Measurements from ENCODE around the gene ATP8B1. TPM values are rescaled to one million over a fixed set of nuclear protein-coding genes. Genes with fewer than 3 reads are reported as not detected.

The ATP8B1 gene
- total RNA-seq, 3 donors from 2014 or later, result 175 to 406 (median 316) TPM

DNA sequence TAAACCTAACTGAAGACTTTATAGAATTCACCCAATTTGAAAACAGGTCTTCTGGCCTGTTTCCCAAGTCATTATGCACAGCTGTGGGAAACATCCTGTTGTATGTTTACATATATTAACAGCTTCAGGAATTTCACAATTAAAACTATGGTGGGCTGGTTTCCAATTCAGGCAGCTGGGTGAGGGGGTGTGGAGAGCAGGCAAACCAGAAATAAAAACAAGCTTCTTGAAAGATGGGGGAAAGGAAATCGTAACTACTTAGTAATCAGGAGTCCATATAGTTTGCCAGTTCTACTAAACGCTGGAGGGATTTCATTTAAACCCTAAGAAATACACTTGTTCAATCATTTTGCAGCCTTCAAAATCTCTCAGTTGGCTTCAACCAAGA is 22.8 kb downstream of the ATP8B1 start:
- DNase-seq, result no peak
- Histone ChIP-seq H3K4me1 (ENCODE audit: low read depth) (peaks cover 34% of the 10 kb centered on the region), H3K4me3 (no peak overlapping the region), H3K36me3 (ENCODE audit: low read depth) (no peaks in the 10 kb centered on the region), H3K9me3 (no peaks in the 10 kb centered on the region)
- peak; percentile 8 for ATAC-seq
- TF ChIP-seq, protein P1, sequence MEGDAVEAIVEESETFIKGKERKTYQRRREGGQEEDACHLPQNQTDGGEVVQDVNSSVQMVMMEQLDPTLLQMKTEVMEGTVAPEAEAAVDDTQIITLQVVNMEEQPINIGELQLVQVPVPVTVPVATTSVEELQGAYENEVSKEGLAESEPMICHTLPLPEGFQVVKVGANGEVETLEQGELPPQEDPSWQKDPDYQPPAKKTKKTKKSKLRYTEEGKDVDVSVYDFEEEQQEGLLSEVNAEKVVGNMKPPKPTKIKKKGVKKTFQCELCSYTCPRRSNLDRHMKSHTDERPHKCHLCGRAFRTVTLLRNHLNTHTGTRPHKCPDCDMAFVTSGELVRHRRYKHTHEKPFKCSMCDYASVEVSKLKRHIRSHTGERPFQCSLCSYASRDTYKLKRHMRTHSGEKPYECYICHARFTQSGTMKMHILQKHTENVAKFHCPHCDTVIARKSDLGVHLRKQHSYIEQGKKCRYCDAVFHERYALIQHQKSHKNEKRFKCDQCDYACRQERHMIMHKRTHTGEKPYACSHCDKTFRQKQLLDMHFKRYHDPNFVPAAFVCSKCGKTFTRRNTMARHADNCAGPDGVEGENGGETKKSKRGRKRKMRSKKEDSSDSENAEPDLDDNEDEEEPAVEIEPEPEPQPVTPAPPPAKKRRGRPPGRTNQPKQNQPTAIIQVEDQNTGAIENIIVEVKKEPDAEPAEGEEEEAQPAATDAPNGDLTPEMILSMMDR (IDR thresholded peaks at IDR 0.05), result no peak
- intact Hi-C loops (cut with DNase I, micrococcal nuclease), result no loop called here

DNA sequence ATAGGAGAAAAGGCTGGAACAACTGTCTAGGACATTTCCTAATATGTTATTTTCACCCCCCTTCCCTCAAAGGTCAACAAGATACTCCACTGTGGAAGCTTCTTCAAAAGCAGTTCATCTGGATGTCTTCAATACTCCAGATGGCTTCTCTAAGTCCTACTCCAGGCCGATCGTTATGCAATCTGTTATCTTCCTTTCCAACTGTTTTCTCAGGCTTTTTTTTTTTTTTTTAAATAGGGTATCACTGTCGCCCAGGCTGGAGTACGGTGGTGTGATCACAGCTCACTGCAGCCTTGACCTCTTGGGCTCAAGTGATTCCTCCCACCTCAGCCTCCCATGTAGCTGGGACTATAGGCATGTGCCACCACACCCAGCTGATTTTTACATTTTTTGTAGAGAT is 26.3 kb downstream of the ATP8B1 start:
- Histone ChIP-seq H3K4me3 (no peak overlapping the region), H3K36me3 (ENCODE audit: low read depth) (no peaks in the 10 kb centered on the region), H3K4me1 (ENCODE audit: low read depth) (peaks cover 58% of the 10 kb centered on the region), H3K9me3 (no peaks in the 10 kb centered on the region)
- TF ChIP-seq, protein P1 (IDR thresholded peaks at IDR 0.05), result no peak
- intact Hi-C loops (cut with DNase I, micrococcal nuclease), result no loop called here
- DNase-seq, result no peak
- ATAC-seq, result no peak

DNA sequence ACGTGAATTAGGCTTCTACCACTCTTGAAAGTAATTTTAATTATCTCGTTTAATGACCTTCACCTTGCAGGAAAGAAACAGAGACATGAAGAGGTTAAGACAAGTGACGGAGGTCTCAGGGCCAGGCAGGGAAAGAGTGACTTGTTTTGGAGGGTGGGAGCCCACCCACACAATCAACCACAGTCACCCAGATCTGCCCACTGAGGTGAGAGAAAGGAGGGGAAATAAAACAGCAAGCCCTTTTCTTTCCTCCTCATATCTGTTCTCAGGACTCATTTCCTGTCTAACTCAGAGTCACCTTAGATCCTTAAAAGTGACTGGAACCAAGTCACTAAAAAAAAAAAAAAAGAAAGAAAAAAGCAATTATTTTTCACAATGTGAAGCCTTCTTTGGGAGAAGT is 26.8 kb downstream of the ATP8B1 start:
- DNase-seq (no peak), ATAC-seq (no peak)
- no peaks in the 10 kb centered on the region for H3K9me3 ChIP-seq
- H3K4me3 ChIP-seq, result no peak overlapping the region
- TF ChIP-seq, protein P1 (IDR thresholded peaks at IDR 0.05), result no peak
- no peaks in the 10 kb centered on the region for H3K36me3 ChIP-seq (ENCODE audit: low read depth)
- intact Hi-C loops (cut with DNase I, micrococcal nuclease), result no loop called here
- peaks cover 60% of the 10 kb centered on the region for H3K4me1 ChIP-seq (ENCODE audit: low read depth)

DNA sequence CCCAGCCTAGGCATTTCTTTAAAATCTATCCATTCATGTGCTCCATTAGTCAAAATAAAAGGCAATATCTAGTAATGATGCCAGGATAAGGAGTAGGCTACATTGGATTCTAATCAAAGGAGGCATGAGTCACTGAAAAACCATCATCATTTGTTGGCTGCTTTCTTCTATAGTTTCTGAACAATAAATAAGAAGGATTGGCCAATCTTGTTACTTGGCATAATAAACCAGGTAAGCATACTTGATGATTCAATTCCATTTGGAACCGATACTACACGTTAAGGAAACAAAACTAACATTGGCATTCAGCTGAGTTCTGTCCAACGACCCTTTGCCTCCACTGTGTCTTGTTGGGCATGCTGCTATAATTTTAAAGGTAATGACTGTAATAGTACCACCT is 27.2 kb downstream of the ATP8B1 start:
- intact Hi-C loops (cut with DNase I, micrococcal nuclease), result no loop called here
- H3K4me1 ChIP-seq (ENCODE audit: low read depth), result peaks cover 60% of the 10 kb centered on the region
- no peak for DNase-seq
- ATAC-seq, result peak; percentile 1
- TF ChIP-seq, protein P1 (IDR thresholded peaks at IDR 0.05), result no peak
- no peaks in the 10 kb centered on the region for H3K36me3 ChIP-seq (ENCODE audit: low read depth)
- no peaks in the 10 kb centered on the region for H3K9me3 ChIP-seq
- H3K4me3 ChIP-seq, result no peak overlapping the region

DNA sequence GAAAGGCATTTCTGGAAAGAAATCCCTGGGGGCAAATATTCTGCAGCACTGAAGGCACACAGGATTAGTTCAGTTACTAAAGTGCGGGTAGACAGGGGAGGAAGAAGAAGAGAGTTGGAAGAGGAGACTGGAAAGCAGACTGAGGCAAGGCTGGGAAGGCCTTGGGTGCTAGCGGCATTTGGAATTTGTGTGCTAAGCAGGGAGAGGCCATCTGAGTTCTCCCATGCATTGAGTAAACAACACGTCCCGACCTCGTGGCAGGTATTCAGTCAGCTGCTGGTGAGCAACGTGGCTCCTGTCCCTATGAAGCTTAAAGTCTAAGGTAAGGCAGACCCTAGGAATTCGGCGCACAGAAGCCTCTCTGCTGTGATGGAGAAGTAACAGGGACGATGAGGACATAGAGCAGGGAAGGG is 30.7 kb downstream of the ATP8B1 start:
- Histone ChIP-seq H3K9me3 (no peaks in the 10 kb centered on the region), H3K4me3 (no peak overlapping the region), H3K36me3 (ENCODE audit: low read depth) (no peaks in the 10 kb centered on the region), H3K4me1 (ENCODE audit: low read depth) (peaks cover 87% of the 10 kb centered on the region)
- intact Hi-C loops (cut with DNase I, micrococcal nuclease), result no loop called here
- DNase-seq (peak; percentile 66 to 70 (median 68)), ATAC-seq (peak; percentile 61)
- TF ChIP-seq, protein P1 (IDR thresholded peaks at IDR 0.05), result no peak

DNA sequence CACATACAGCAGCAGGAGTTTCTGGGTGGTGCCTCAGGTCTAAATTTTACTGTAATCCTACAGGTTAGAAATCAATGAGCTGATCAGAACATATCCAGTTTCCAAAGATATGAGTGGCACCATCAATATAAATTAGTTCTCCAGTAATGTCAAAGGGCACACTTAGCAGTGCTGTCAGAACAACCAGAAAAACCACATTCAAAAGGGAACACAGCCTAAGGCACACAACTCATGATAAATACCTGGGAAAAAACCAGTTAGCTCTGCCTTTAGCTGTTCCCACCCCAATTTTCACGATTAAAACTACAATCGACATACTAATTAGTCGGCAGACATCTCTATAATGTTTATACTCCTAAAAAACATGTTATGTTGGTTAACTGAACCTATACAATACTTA is 31.5 kb downstream of the ATP8B1 start:
- ATAC-seq (peak; percentile 15), DNase-seq (no peak)
- Histone ChIP-seq H3K4me3 (no peak overlapping the region), H3K36me3 (ENCODE audit: low read depth) (no peaks in the 10 kb centered on the region), H3K4me1 (ENCODE audit: low read depth) (peaks cover 82% of the 10 kb centered on the region), H3K9me3 (no peaks in the 10 kb centered on the region)
- intact Hi-C loops (cut with DNase I, micrococcal nuclease), result no loop called here
- TF ChIP-seq, protein P1 (IDR thresholded peaks at IDR 0.05), result no peak

All from mucosa of descending colon (tissue), 3 donors.